Type B pancreatic cell (in vitro differentiated cells): ENCODE results near the gene TSTD2. TPM values are rescaled to one million over a fixed set of nuclear protein-coding genes. Genes with fewer than 3 reads are reported as not detected.
A peak's percentile ranks its signal among the peaks of the same experiment; 100 is the strongest.

Experiments
- DNase-seq: peaks from one replicate; pipeline ENCODE4 v3.0.0; 2021; ENCODE audit warnings: mixed read lengths; ENCODE audit not compliant: unreplicated experiment; ENCODE audit errors: extremely low spot score
- H3K27ac Mint-ChIP-seq: 2 replicates; pipeline ENCODE4 v1.8.0; 2021; ENCODE audit warnings: mild to moderate bottlenecking, mixed read lengths
- H3K27me3 Mint-ChIP-seq: 2 replicates; pipeline ENCODE4 v1.8.0; 2021; ENCODE audit warnings: mixed read lengths
- H3K36me3 Mint-ChIP-seq: 2 replicates; pipeline ENCODE4 v1.8.0; 2021; ENCODE audit warnings: mixed read lengths
- H3K4me1 Mint-ChIP-seq: one replicate; pipeline ENCODE4 v1.8.0; 2021; ENCODE audit warnings: mixed read lengths; ENCODE audit not compliant: unreplicated experiment
- H3K4me3 Mint-ChIP-seq: 2 replicates; pipeline ENCODE4 v1.8.0; 2021; ENCODE audit warnings: mild to moderate bottlenecking, mixed read lengths
- H3K9me3 Mint-ChIP-seq: 2 replicates; pipeline ENCODE4 v1.8.0; 2021; ENCODE audit warnings: mixed read lengths
- CTCF ChIP-seq: fragments of 200-600 bp; sonication (generic); conservative IDR thresholded peaks from 2 replicates; pipeline ENCODE4 v1.5.0; 2021; ENCODE audit warnings: antibody characterized with exemption, mild to moderate bottlenecking
- total RNA-seq: library from RNA; stranded (reverse); gene quantifications from 2 replicates; pipeline ENCODE4 v1.2.1, GENCODE V29; 2021; ENCODE audit warnings: low replicate concordance

Gene TSTD2
- total RNA-seq, 1 donor from 2014 or later: 24.9 TPM

- peaks cover 21% of the 10 kb centered on the region for H3K4me1 Mint-ChIP-seq
- no peaks in the 10 kb centered on the region for H3K9me3 Mint-ChIP-seq
- no peak for DNase-seq
- H3K4me3 Mint-ChIP-seq: no peak overlapping the region
- TF ChIP-seq CTCF: no peak
- H3K27ac Mint-ChIP-seq: no peak overlapping the region
- no peaks in the 10 kb centered on the region for H3K27me3 Mint-ChIP-seq
- H3K36me3 Mint-ChIP-seq: peaks cover 5% of the 10 kb centered on the region
These were observed 7.2 kb upstream of the TSTD2 start for GRCh38 chr9:97640325-97640724.

GRCh38 chr9:97638666-97639065, 5.5 kb upstream of the TSTD2 start:
- H3K27me3 Mint-ChIP-seq: no peaks in the 10 kb centered on the region
- no peak overlapping the region for H3K4me3 Mint-ChIP-seq

GRCh38 chr9:97636903-97637302, 3.7 kb upstream of the TSTD2 start:
- Mint-ChIP-seq H3K27ac (no peak overlapping the region), H3K36me3 (no peaks in the 10 kb centered on the region), H3K9me3 (no peaks in the 10 kb centered on the region), H3K4me3 (peak overlapping the region; percentile 58), H3K27me3 (no peaks in the 10 kb centered on the region), H3K4me1 (peaks cover 28% of the 10 kb centered on the region)
- DNase-seq: no peak
- no peak for TF ChIP-seq CTCF

More at GRCh38 chr9:97638666-97639065, 5.5 kb upstream of the TSTD2 start:
- Mint-ChIP-seq H3K36me3 (peaks cover 3% of the 10 kb centered on the region), H3K9me3 (no peaks in the 10 kb centered on the region), H3K4me1 (peaks cover 27% of the 10 kb centered on the region), H3K27ac (no peak overlapping the region)
- no peak for DNase-seq
- peak; percentile 50 for TF ChIP-seq CTCF

GRCh38 chr9:97635026-97635425, 1.9 kb upstream of the TSTD2 start:
- no peaks in the 10 kb centered on the region for H3K36me3 Mint-ChIP-seq
- H3K9me3 Mint-ChIP-seq: no peaks in the 10 kb centered on the region
- DNase-seq: no peak
- H3K4me1 Mint-ChIP-seq: peaks cover 37% of the 10 kb centered on the region
- H3K4me3 Mint-ChIP-seq: peak overlapping the region; percentile 97
- peak overlapping the region; percentile 99 for H3K27ac Mint-ChIP-seq
- TF ChIP-seq CTCF: no peak
- H3K27me3 Mint-ChIP-seq: no peaks in the 10 kb centered on the region

GRCh38 chr9:97633859-97634490, 807 bp upstream of the TSTD2 start:
- Mint-ChIP-seq H3K4me3 (peak overlapping the region; percentile 97), H3K27ac (peak overlapping the region; percentile 99), H3K9me3 (no peaks in the 10 kb centered on the region), H3K36me3 (no peaks in the 10 kb centered on the region), H3K27me3 (no peaks in the 10 kb centered on the region), H3K4me1 (peaks cover 37% of the 10 kb centered on the region)
- TF ChIP-seq CTCF: no peak
- DNase-seq: no peak
